ENCODE measurements around the gene TSPAN12. TPM values are rescaled to one million over a fixed set of nuclear protein-coding genes. Genes with fewer than 3 reads are reported as not detected.
"Not testable (repeated sequence)": the region's sequence is repeated elsewhere in the genome, so short reads cannot be mapped to it uniquely, and the experiment has no call there.

The TSPAN12 gene
- total RNA-seq, 1 donor = 1.8 TPM

DNA sequence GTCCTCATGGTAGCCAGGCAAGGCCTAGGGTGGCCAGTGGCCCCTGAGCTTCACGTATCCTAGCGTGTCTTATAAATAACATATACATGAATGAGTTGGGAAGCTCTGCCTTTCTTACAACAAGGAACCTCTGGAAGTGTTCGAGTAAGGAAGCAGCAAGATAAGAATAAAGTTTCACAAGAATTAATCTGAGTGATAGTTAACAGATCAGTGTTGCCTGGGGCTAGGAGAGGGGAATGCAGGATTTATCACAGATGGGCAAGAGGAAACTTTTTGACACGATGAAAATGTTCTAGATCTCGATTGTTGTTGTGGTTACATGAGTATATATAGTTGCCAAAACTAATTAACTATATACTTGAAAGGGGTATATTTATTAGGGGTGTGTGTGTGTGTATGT is 74.2 kb downstream of the TSPAN12 start:
- no peaks in the 10 kb centered on the region for H3K27me3 ChIP-seq (ENCODE audit: insufficient read depth, low read length)
- TF ChIP-seq, protein P1, sequence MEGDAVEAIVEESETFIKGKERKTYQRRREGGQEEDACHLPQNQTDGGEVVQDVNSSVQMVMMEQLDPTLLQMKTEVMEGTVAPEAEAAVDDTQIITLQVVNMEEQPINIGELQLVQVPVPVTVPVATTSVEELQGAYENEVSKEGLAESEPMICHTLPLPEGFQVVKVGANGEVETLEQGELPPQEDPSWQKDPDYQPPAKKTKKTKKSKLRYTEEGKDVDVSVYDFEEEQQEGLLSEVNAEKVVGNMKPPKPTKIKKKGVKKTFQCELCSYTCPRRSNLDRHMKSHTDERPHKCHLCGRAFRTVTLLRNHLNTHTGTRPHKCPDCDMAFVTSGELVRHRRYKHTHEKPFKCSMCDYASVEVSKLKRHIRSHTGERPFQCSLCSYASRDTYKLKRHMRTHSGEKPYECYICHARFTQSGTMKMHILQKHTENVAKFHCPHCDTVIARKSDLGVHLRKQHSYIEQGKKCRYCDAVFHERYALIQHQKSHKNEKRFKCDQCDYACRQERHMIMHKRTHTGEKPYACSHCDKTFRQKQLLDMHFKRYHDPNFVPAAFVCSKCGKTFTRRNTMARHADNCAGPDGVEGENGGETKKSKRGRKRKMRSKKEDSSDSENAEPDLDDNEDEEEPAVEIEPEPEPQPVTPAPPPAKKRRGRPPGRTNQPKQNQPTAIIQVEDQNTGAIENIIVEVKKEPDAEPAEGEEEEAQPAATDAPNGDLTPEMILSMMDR (IDR thresholded peaks at IDR 0.05; ENCODE audit: extremely low read depth, low read depth, low read length) = no peak
- H3K9me3 ChIP-seq (ENCODE audit: low read depth, low read length) = no peaks in the 10 kb centered on the region
- H2AFZ ChIP-seq (ENCODE audit: low read length) = no peak overlapping the region
- H3K4me1 ChIP-seq (ENCODE audit: insufficient read depth, low read length) = no peaks in the 10 kb centered on the region
- no peak overlapping the region for H3K4me3 ChIP-seq (ENCODE audit: insufficient read depth, low read length)
- H4K20me1 ChIP-seq (ENCODE audit: insufficient read depth, low read length) = no peaks in the 10 kb centered on the region
- H3K27ac ChIP-seq (ENCODE audit: low read depth, low read length) = no peak overlapping the region
- DNase-seq (ENCODE audit: insufficient read length, low spot score, missing footprints) = no peak
- H3K4me2 ChIP-seq (ENCODE audit: insufficient read depth, low read length) = no peak overlapping the region
- no peaks in the 10 kb centered on the region for H3K79me2 ChIP-seq (ENCODE audit: insufficient read depth, low read length)
- no peaks in the 10 kb centered on the region for H3K36me3 ChIP-seq (ENCODE audit: insufficient read depth, low read length)

- DNase-seq (ENCODE audit: insufficient read length, low spot score, missing footprints) = no peak
- H3K4me2 ChIP-seq (ENCODE audit: insufficient read depth, low read length) = no peak overlapping the region
- H3K36me3 ChIP-seq (ENCODE audit: insufficient read depth, low read length) = no peaks in the 10 kb centered on the region
- TF ChIP-seq, protein P1 (IDR thresholded peaks at IDR 0.05; ENCODE audit: extremely low read depth, low read depth, low read length) = no peak
- H3K4me1 ChIP-seq (ENCODE audit: insufficient read depth, low read length) = no peaks in the 10 kb centered on the region
- no peak overlapping the region for H3K4me3 ChIP-seq (ENCODE audit: insufficient read depth, low read length)
- H3K79me2 ChIP-seq (ENCODE audit: insufficient read depth, low read length) = no peaks in the 10 kb centered on the region
- H3K27ac ChIP-seq (ENCODE audit: low read depth, low read length) = no peak overlapping the region
- H3K9me3 ChIP-seq (ENCODE audit: low read depth, low read length) = no peaks in the 10 kb centered on the region
- H2AFZ ChIP-seq (ENCODE audit: low read length) = no peak overlapping the region
- H3K27me3 ChIP-seq (ENCODE audit: insufficient read depth, low read length) = no peaks in the 10 kb centered on the region
- no peaks in the 10 kb centered on the region for H4K20me1 ChIP-seq (ENCODE audit: insufficient read depth, low read length)
Measured at GRCh38 chr7:120783273-120783672, 74.7 kb downstream of the TSPAN12 start.

DNA sequence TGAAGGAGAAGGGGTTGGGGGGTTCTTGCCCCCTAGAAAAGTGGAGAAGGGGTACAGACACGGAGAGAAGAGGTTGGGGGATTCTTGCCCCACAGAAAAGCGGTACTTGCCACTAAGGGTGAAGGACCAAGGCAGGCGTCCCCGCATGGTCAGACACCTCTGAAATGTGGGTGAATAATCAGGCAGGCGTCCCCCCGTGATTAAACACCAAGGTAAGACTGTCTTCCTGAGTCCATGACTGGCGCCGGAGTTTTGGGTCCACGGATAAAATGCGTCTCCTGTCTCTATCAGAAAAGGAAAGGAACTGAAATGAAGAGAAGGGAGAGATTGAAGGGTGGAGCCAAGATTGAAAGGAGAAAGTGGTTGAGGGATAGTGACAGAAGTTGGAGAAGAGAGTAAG is 76.0 kb downstream of the TSPAN12 start:
- not testable (repeated sequence) for H3K4me3 ChIP-seq (ENCODE audit: insufficient read depth, low read length); H4K20me1 ChIP-seq (ENCODE audit: insufficient read depth, low read length); H3K79me2 ChIP-seq (ENCODE audit: insufficient read depth, low read length); DNase-seq (ENCODE audit: insufficient read length, low spot score, missing footprints); H3K9me3 ChIP-seq (ENCODE audit: low read depth, low read length); H3K27me3 ChIP-seq (ENCODE audit: insufficient read depth, low read length); H3K36me3 ChIP-seq (ENCODE audit: insufficient read depth, low read length); H3K4me1 ChIP-seq (ENCODE audit: insufficient read depth, low read length); H3K27ac ChIP-seq (ENCODE audit: low read depth, low read length); H2AFZ ChIP-seq (ENCODE audit: low read length); H3K4me2 ChIP-seq (ENCODE audit: insufficient read depth, low read length)

GRCh38 chr7:120780938-120781337 is 77.0 kb downstream of the TSPAN12 start:
- TF ChIP-seq, protein P1 (IDR thresholded peaks at IDR 0.05; ENCODE audit: extremely low read depth, low read depth, low read length) = no peak
- DNase-seq (ENCODE audit: insufficient read length, low spot score, missing footprints) = no peak
- Histone ChIP-seq H3K36me3 (ENCODE audit: insufficient read depth, low read length) (no peaks in the 10 kb centered on the region), H3K4me2 (ENCODE audit: insufficient read depth, low read length) (no peak overlapping the region), H3K79me2 (ENCODE audit: insufficient read depth, low read length) (no peaks in the 10 kb centered on the region), H3K27ac (ENCODE audit: low read depth, low read length) (no peak overlapping the region), H2AFZ (ENCODE audit: low read length) (no peak overlapping the region), H3K4me1 (ENCODE audit: insufficient read depth, low read length) (no peaks in the 10 kb centered on the region), H4K20me1 (ENCODE audit: insufficient read depth, low read length) (no peaks in the 10 kb centered on the region), H3K27me3 (ENCODE audit: insufficient read depth, low read length) (no peaks in the 10 kb centered on the region), H3K4me3 (ENCODE audit: insufficient read depth, low read length) (no peak overlapping the region), H3K9me3 (ENCODE audit: low read depth, low read length) (no peaks in the 10 kb centered on the region)

GRCh38 chr7:120780451-120780850 is 77.5 kb downstream of the TSPAN12 start:
- not testable (repeated sequence) for H3K27ac ChIP-seq (ENCODE audit: low read depth, low read length); H3K4me2 ChIP-seq (ENCODE audit: insufficient read depth, low read length); H3K79me2 ChIP-seq (ENCODE audit: insufficient read depth, low read length); H3K36me3 ChIP-seq (ENCODE audit: insufficient read depth, low read length); H3K27me3 ChIP-seq (ENCODE audit: insufficient read depth, low read length); H3K4me3 ChIP-seq (ENCODE audit: insufficient read depth, low read length); H3K4me1 ChIP-seq (ENCODE audit: insufficient read depth, low read length); H3K9me3 ChIP-seq (ENCODE audit: low read depth, low read length); H2AFZ ChIP-seq (ENCODE audit: low read length); H4K20me1 ChIP-seq (ENCODE audit: insufficient read depth, low read length); DNase-seq (ENCODE audit: insufficient read length, low spot score, missing footprints)

GRCh38 chr7:120779078-120779477 is 78.9 kb downstream of the TSPAN12 start:
- H3K9me3 ChIP-seq (ENCODE audit: low read depth, low read length); H3K4me3 ChIP-seq (ENCODE audit: insufficient read depth, low read length); H3K4me2 ChIP-seq (ENCODE audit: insufficient read depth, low read length); H3K27me3 ChIP-seq (ENCODE audit: insufficient read depth, low read length); H4K20me1 ChIP-seq (ENCODE audit: insufficient read depth, low read length); H3K36me3 ChIP-seq (ENCODE audit: insufficient read depth, low read length); H2AFZ ChIP-seq (ENCODE audit: low read length); H3K4me1 ChIP-seq (ENCODE audit: insufficient read depth, low read length); DNase-seq (ENCODE audit: insufficient read length, low spot score, missing footprints); H3K27ac ChIP-seq (ENCODE audit: low read depth, low read length); H3K79me2 ChIP-seq (ENCODE audit: insufficient read depth, low read length): not testable (repeated sequence)

Measured in osteoblast (primary cell).